H9 (cell line): ENCODE results near the gene CTNNB1. TPM values are rescaled to one million over a fixed set of nuclear protein-coding genes. Genes with fewer than 3 reads are reported as not detected.

Source experiments
- DNase-seq: peaks from one replicate; pipeline ENCODE4 v3.0.0-alpha.2; 2017
- H2AFZ ChIP-seq: one replicate; pipeline ENCODE4 v1.6.1; 2013; ENCODE audit warnings: mild to moderate bottlenecking, low read length, control low read depth, moderate library complexity
- H2AK5ac ChIP-seq: 2 replicates; pipeline ENCODE4 v1.6.1; 2013; ENCODE audit warnings: low read length, control low read depth, mixed read lengths; ENCODE audit not compliant: insufficient read length
- H2BK120ac ChIP-seq: one replicate; pipeline ENCODE4 v1.6.1; 2013; ENCODE audit warnings: low read depth, mild to moderate bottlenecking, low read length, control low read depth, inconsistent platforms; ENCODE audit not compliant: poor library complexity, severe bottlenecking
- H2BK12ac ChIP-seq: 2 replicates; pipeline ENCODE4 v1.6.1; 2013; ENCODE audit warnings: low read length, control low read depth, mixed read lengths, low read depth; ENCODE audit not compliant: insufficient read length
- H2BK15ac ChIP-seq: 2 replicates; pipeline ENCODE4 v1.6.1; 2013; ENCODE audit warnings: low read depth, low read length, control low read depth
- H2BK20ac ChIP-seq: one replicate; pipeline ENCODE4 v1.6.1; 2013; ENCODE audit warnings: low read depth, mild to moderate bottlenecking, low read length, control low read depth, inconsistent platforms; ENCODE audit not compliant: poor library complexity, severe bottlenecking
- H2BK5ac ChIP-seq: 2 replicates; pipeline ENCODE4 v1.6.1; 2013; ENCODE audit warnings: low read length, control low read depth, mixed read lengths; ENCODE audit not compliant: insufficient read length
- H3K14ac ChIP-seq: 2 replicates; pipeline ENCODE4 v1.6.1; 2013; ENCODE audit warnings: low read length, control low read depth; ENCODE audit not compliant: insufficient read depth
- H3K18ac ChIP-seq: 2 replicates; pipeline ENCODE4 v1.6.1; 2013; ENCODE audit warnings: low read depth, mild to moderate bottlenecking, mixed read lengths, low read length, control low read depth; ENCODE audit not compliant: insufficient read length
- H3K23ac ChIP-seq: 2 replicates; pipeline ENCODE4 v1.6.1; 2013; ENCODE audit warnings: low read length, control low read depth, mixed read lengths, low read depth; ENCODE audit not compliant: insufficient read length
- H3K23me2 ChIP-seq: 2 replicates; pipeline ENCODE4 v1.6.1; 2013; ENCODE audit warnings: low read depth, mild to moderate bottlenecking, mixed read lengths, low read length, control low read depth; ENCODE audit not compliant: insufficient read length, poor library complexity, severe bottlenecking
- H3K27ac ChIP-seq: 2 replicates; pipeline ENCODE4 v1.5.1; 2013; ENCODE audit warnings: low read length, control low read depth, mixed read lengths, low read depth; ENCODE audit not compliant: insufficient read length
- H3K27me3 ChIP-seq: 2 replicates; pipeline ENCODE4 v1.6.1; 2013; ENCODE audit warnings: low read length, control low read depth, inconsistent platforms; ENCODE audit not compliant: insufficient read depth
- H3K4ac ChIP-seq: 2 replicates; pipeline ENCODE4 v1.6.1; 2013; ENCODE audit warnings: low read depth, mild to moderate bottlenecking, control low read depth, inconsistent platforms, low read length, moderate library complexity
- H3K4me1 ChIP-seq: 2 replicates; pipeline ENCODE4 v1.6.1; 2013; ENCODE audit warnings: low read length, control low read depth, inconsistent platforms; ENCODE audit not compliant: insufficient read depth
- H3K4me2 ChIP-seq: 2 replicates; pipeline ENCODE4 v1.6.1; 2013; ENCODE audit warnings: low read length, control low read depth, mixed read lengths; ENCODE audit not compliant: insufficient read length, insufficient read depth
- H3K56ac ChIP-seq: 2 replicates; pipeline ENCODE4 v1.6.1; 2013; ENCODE audit warnings: low read depth, mild to moderate bottlenecking, mixed read lengths, low read length, control low read depth; ENCODE audit not compliant: insufficient read length
- H3K79me1 ChIP-seq: 2 replicates; pipeline ENCODE4 v1.6.1; 2013; ENCODE audit warnings: low read depth, mild to moderate bottlenecking, moderate library complexity, low read length, control low read depth, inconsistent platforms; ENCODE audit not compliant: insufficient read depth, poor library complexity, severe bottlenecking
- H3K79me2 ChIP-seq: 2 replicates; pipeline ENCODE4 v1.6.1; 2013; ENCODE audit warnings: low read length, control low read depth, inconsistent platforms; ENCODE audit not compliant: insufficient read depth
- H3K9ac ChIP-seq: 2 replicates; pipeline ENCODE4 v1.6.1; 2013; ENCODE audit warnings: low read length, control low read depth, mixed read lengths; ENCODE audit not compliant: insufficient read length; ENCODE audit errors: extremely low read depth
- H3K9me3 ChIP-seq: one replicate; pipeline ENCODE4 v1.6.1; 2013; ENCODE audit warnings: low read depth, low read length, inconsistent platforms; ENCODE audit not compliant: control insufficient read depth
- H3T11ph ChIP-seq: one replicate; pipeline ENCODE4 v1.6.1; 2013; ENCODE audit warnings: mild to moderate bottlenecking, low read length, control low read depth, inconsistent platforms
- H4K20me1 ChIP-seq: one replicate; pipeline ENCODE4 v1.6.1; 2013; ENCODE audit not compliant: control insufficient read depth, insufficient read length, insufficient read depth
- H4K5ac ChIP-seq: 2 replicates; pipeline ENCODE4 v1.6.1; 2013; ENCODE audit warnings: low read depth, mild to moderate bottlenecking, mixed read lengths, low read length, control low read depth; ENCODE audit not compliant: insufficient read length
- H4K8ac ChIP-seq: replicated peaks from 2 replicates; pipeline ENCODE4 v1.6.1; 2013; ENCODE audit warnings: low read length, control low read depth, mixed read lengths, low read depth; ENCODE audit not compliant: insufficient read length
- H4K91ac ChIP-seq: 2 replicates; pipeline ENCODE4 v1.6.1; 2013; ENCODE audit warnings: low read depth, mild to moderate bottlenecking, moderate library complexity, mixed read lengths, low read length, control low read depth; ENCODE audit not compliant: insufficient read length
- H3K27ac Mint-ChIP-seq, 3 experiments: 2 replicates in 2 of 3; 3 replicates in 1 of 3; pipeline ENCODE4 v1.8.0; 2020 to 2021; ENCODE audit warnings: mixed read lengths in 3 of 3, mild to moderate bottlenecking in 1 of 3, moderate library complexity in 1 of 3
- H3K27me3 Mint-ChIP-seq: 2 replicates; pipeline ENCODE4 v1.8.0; 2021; ENCODE audit warnings: low read depth, mild to moderate bottlenecking, moderate library complexity, mixed read lengths
- H3K36me3 Mint-ChIP-seq, 3 experiments: 2 replicates in 2 of 3; 3 replicates in 1 of 3; pipeline ENCODE4 v1.8.0; 2020 to 2021; ENCODE audit warnings: low read depth in 3 of 3, mixed read lengths in 3 of 3; ENCODE audit not compliant: insufficient read depth in 1 of 3
- H3K4me1 Mint-ChIP-seq, 2 experiments: 2 replicates each; pipeline ENCODE4 v1.8.0; 2020; ENCODE audit warnings: mixed read lengths in 2 of 2
- H3K4me3 Mint-ChIP-seq, 2 experiments: 2 replicates in 1 of 2; 3 replicates in 1 of 2; pipeline ENCODE4 v1.8.0; 2020 to 2021; ENCODE audit warnings: mild to moderate bottlenecking in 2 of 2, mixed read lengths in 2 of 2, moderate library complexity in 1 of 2
- H3K9me3 Mint-ChIP-seq, 2 experiments: 2 replicates in 1 of 2; 3 replicates in 1 of 2; pipeline ENCODE4 v1.8.0; 2020; ENCODE audit warnings: mild to moderate bottlenecking in 2 of 2, mixed read lengths in 2 of 2, moderate library complexity in 1 of 2
- CTCF ChIP-seq: fragments of 200-600 bp; sonication (generic); conservative IDR thresholded peaks from 3 replicates; pipeline ENCODE4 v1.8.0; 2021; ENCODE audit warnings: antibody characterized with exemption, mild to moderate bottlenecking
- WGBS: extraction: QIAGEN DNeasy Blood & Tissue Kit; methylation state at CpG from one replicate; pipeline ENCODE4 v1.1.7; 2013; ENCODE audit warnings: missing lambda C conversion rate, low lambda C conversion rate, mixed read lengths; ENCODE audit not compliant: insufficient read length; ENCODE audit errors: extremely low coverage; 5-methylcytosine and 5-hydroxymethylcytosine counted together
- total RNA-seq: library from RNA; stranded (reverse); gene quantifications from 2 replicates; pipeline ENCODE4 v1.2.1, GENCODE V29; 2021

Gene CTNNB1
- total RNA-seq, 1 experiment from 2014 or later = 500 TPM

DNA sequence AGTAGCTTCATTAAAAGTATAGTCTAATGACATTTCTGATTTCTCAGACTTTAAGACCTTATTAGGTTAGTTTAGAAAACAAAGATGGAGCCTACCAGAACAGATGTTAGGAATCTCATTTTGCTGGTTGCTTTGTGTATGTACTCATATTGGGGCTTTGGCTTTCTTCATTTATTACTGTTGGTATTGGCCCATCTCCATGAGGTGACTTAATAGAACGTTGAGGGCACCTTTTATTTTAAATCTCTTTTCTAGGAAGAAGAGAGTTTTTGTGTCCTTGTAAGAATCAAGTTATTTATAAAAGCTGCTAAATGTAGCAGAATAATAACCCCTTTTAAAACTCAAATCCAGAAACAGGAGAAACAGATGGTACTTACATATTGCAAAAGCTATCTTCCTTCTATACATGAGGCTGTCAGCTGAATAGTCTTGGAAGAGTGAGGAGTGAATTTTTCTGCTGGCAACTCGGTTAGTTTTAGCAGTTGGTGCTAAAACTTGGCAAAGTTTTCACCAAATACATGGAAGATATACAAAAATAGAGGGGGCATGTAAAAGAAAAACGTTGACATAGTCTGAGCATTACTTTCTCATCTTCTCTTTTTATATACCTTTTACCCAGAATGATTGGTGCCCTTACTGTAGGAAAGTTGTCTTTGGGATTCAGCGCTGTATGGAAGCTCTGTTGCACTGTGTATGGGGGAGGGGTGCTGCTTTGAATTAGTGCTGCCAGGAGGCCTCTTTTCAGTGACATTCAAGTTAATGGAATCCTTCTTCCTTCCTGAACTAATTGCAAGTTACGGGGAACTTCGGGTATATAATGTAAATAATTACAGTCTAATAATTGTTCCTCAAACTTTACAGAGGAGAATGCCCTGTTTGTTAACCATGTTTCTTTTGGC is 35.8 kb downstream of the CTNNB1 start:
- H3K4me1 Mint-ChIP-seq = peaks cover 50 to 75% of the 10 kb centered on the region in 2 experiments
- DNase-seq = no peak
- WGBS = no CpG with 5 or more reads among the region's 6 CpGs
- no peaks in the 10 kb centered on the region for H3K9me3 ChIP-seq
- H3K23me2 ChIP-seq = no peaks in the 10 kb centered on the region
- H3K27me3 ChIP-seq = no peaks in the 10 kb centered on the region
- H3K79me2 ChIP-seq = no peaks in the 10 kb centered on the region
- H3K4me1 ChIP-seq = no peaks in the 10 kb centered on the region
- no peak for TF ChIP-seq CTCF
- no peaks in the 10 kb centered on the region for H3K27me3 Mint-ChIP-seq
- no peak overlapping the region for H3K4me3 Mint-ChIP-seq
- no peak overlapping the region for H2AFZ ChIP-seq
- H3K9ac ChIP-seq = no peak overlapping the region
- H4K5ac ChIP-seq = no peak overlapping the region
- H4K20me1 ChIP-seq = no peaks in the 10 kb centered on the region
- no peak overlapping the region for H3K23ac ChIP-seq
- H2BK20ac ChIP-seq = no peak overlapping the region
- no peaks in the 10 kb centered on the region for H3K79me1 ChIP-seq
- H2BK5ac ChIP-seq = no peak overlapping the region
- no peak overlapping the region for H2BK120ac ChIP-seq
- H2BK12ac ChIP-seq = no peak overlapping the region
- peak overlapping the region in 2 of 3 experiments; percentile 17 to 76; a peak in 2 of 7 replicates for H3K27ac Mint-ChIP-seq
- H3K9me3 Mint-ChIP-seq = no peaks in the 10 kb centered on the region
- H3K14ac ChIP-seq = no peak overlapping the region
- H3K36me3 Mint-ChIP-seq = peaks cover 70 to 96% (median 95%) of the 10 kb centered on the region in 3 experiments
- no peak overlapping the region for H3K18ac ChIP-seq
- no peak overlapping the region for H4K91ac ChIP-seq
- no peak overlapping the region for H2AK5ac ChIP-seq
- H3T11ph ChIP-seq = no peak overlapping the region
- no peak overlapping the region for H3K27ac ChIP-seq
- H3K4me2 ChIP-seq = no peak overlapping the region
- no peak overlapping the region for H3K4ac ChIP-seq
- no peak overlapping the region for H4K8ac ChIP-seq
- no peak overlapping the region for H2BK15ac ChIP-seq
- H3K56ac ChIP-seq = no peak overlapping the region
